GM19193 (cell line): Measurements from ENCODE around the gene USH2A.

Experiments used
- POLR2A ChIP-seq: IDR thresholded peaks from 4 replicates; pipeline ENCODE4 v1.6.1; 2011; ENCODE audit not compliant: insufficient read depth, insufficient read length; ENCODE audit errors: extremely low read depth

USH2A gene

DNA sequence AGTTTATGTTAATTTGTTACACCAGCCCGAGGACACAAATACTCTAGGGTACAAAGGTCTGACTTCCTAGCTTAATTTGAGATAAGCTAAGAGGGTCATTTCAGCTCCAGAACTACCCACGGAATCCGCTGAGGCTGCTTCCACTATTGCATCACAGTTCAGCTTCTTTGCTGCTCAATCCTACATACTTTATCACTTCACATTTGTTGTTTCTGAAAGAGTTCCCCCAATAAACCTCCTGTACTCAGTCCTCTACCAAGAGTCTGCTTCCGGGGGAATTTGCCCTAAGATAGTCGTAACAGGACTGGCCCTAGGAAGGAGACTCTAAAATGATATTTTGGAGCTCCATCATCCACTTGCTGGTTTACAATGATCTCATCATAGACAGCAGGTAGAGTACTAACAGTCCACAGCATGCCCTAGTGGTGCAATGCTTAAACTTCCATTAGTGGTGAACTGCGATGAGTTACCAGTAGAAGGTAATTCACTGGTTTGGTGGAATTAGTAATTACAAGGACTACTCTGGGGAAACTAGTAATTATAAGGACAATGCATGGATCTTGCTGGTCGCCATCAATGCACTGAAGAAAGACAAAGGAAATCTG lies 229.3 kb downstream of the USH2A start:
- no peak for TF ChIP-seq POLR2A

DNA sequence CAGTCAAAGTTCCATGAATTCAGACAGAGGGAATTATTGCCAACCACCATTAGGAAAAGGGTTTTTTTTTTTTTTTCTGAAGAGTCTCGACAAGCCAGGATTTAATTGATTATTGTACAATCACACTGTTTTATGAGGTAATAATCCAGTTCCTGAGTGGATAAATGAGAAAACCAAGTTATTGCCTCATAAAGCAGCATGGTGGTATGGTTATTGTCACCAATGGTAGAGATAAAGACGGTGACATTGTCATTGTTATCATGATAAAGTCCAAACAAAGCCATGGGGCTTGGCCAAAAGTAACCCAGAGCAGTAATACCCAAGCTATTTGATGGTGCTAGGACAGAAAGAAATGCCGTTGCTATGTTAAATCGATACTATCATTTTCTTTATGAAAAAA lies 232.8 kb downstream of the USH2A start:
- TF ChIP-seq POLR2A: no peak

DNA sequence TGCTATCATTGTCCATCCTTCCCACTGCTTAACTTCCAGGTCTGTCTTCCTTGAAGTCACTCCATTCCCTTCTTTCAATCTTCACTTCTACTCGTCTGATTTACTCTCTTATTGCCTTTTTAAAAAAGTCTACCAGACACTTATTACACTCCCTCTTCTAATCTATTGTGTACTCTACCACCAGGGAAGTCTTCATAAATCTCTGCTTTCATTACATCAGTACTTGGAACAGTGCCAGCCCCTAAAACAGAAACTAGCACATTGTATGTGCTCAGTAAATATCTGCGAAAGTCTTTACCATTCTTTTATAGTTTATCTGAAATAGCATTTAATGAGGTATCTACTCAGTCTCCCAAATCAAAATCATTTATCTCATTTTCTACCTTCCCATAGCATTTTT lies 236.4 kb downstream of the USH2A start:
- no peak for TF ChIP-seq POLR2A

DNA sequence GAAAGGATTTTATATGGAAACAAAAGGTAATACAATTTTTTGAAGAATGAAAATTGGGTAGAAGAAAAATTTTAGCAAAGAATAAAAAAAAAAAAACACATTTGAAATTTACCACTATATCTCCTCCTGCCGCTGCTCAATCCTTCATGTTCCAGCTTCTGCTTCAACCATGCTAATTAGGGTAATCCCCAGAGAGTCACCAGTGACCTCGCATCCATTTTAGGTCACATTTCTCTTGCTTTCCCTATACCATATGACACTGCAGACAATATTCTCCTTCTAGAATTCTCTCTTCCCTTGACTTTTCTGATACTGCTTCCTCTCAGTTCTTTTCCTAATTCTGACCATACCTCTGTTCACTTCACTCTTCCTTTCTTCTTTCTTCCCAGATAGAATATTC lies 237.1 kb downstream of the USH2A start:
- TF ChIP-seq POLR2A: no peak

DNA sequence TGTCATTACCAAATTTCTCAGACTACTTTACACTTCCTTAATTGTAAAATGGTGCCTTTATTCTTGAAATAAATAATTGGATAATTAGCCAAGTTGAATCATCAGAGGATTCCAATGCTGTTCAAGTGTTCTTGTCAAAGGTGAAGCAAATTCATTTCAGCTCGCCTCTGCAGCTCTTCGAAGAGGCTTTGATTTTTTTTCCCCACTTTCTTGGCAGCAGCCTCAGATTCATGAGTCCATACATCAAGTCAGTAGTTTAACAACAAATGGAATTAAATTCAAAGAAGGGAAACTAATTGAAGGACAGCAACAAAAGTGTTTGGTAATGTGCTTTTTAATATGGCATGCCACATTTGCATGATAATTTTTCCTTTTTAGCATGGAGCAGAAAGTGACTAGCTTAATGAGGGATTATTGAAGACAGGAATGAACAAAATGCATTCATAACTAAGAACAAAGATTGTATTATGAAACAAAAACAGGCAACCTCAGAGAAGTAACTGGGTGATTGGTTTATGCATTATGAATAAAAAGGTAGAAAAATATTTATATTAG lies 239.0 kb downstream of the USH2A start:
- TF ChIP-seq POLR2A: no peak

DNA sequence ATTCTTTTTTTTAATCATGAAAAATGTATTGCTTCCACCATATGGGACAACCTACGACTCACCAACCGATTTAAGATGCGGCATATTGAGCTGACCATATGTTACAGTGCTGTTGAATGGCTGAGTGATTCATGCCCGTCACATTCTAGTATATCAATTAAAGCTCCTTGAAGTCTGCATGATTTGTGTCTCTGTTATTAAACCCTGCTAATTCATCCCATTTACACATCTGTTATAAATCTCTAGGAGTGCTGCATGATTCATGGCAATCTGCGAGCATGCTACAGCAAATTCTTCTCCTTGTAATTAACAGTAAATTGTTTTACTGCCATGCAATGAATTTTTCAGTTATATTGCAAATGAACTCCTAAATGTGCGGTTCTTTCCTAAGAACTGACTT lies 239.8 kb downstream of the USH2A start:
- no peak for TF ChIP-seq POLR2A

DNA sequence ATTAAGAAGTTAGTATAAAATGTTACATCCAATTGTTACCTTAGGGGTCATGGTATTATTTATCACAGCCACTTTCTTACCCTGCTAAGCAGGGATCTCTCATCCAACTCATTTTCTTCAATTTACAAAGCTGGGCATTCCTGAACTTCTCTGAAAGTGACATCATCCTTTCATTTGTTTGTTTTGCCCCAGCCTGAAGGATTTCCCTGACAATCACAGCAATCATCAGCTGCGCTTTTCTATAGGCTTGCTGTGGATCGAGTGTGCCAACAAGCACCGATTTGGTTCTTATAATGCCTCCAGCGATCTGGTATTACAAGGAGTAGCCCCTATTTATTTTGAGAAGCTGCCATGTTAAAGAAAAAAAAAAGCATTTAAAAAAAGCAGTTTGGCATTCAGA lies 240.2 kb downstream of the USH2A start:
- no peak for TF ChIP-seq POLR2A

DNA sequence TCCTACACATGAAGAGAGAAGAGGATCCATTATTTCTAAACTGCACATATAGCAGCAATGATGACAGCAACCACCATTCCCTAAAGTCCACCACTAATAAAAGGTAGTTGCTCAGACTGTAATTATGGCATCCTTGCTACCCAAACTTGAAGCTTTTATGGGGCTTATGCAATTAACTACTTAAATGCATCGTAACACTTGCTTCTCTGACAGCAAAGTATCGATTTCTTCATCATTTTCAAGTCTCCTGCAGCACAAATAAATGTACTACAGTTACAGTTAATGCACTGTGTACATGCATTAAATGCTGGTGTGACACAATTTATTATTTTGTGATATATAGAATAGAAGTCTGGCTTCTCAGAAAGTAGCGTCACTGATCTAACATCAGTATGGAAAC lies 241.7 kb downstream of the USH2A start:
- no peak for TF ChIP-seq POLR2A

DNA sequence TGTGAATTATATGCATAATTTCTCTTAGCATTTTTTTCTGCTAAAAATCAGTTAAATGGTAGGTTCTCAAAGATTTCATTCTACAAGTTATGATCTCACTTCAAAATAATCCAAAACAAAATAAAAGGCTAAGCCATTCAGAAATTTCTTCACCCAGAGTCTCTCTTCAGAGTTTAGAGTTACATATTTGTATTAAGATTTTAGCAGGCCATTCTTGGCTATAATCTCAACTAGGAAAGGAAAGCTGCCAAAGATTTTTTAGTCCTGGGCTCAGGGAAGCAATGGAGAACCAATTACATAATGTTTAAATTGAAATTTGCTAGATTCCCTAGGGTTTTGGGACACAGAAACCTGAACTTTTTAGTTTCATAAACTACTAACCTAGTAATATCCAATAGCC lies 245.0 kb downstream of the USH2A start:
- TF ChIP-seq POLR2A: no peak

DNA sequence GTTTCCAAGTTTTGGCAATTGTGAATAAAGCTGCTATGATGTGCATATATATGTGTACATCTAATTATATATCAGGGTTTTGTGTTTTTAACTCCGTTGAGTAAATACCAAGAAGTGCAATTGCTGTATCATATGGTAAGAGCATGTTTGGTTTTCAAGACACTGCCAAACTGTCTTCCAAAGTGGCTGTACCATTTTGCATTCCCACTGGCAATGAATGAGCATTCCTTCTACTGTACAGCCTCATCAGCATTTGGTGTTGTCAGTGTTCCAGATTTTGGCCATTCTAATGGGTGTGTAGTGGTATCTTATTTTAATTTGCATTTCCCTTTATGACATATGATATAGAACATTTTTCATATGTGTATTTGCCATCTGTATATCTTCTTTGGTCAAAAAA lies 246.3 kb downstream of the USH2A start:
- no peak for TF ChIP-seq POLR2A

DNA sequence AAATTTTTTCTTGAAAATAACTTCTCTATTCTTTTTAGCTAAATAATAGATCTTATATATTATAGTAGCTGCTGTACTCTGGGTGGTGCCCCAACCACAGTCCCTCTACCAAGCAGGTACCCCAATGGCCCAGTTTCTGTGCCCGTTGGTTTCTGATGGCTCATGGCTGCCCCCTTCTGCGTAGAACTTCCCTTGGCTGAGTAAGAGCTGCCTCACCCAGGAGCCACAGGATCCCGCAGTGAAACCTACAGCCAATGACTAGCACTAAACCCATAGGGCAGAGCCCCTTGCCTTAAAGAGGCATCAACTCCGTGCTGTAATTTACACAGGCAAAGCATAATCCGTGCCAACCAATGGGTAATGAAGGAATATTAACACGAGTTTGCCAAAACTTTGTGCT lies 247.5 kb downstream of the USH2A start:
- TF ChIP-seq POLR2A: no peak

DNA sequence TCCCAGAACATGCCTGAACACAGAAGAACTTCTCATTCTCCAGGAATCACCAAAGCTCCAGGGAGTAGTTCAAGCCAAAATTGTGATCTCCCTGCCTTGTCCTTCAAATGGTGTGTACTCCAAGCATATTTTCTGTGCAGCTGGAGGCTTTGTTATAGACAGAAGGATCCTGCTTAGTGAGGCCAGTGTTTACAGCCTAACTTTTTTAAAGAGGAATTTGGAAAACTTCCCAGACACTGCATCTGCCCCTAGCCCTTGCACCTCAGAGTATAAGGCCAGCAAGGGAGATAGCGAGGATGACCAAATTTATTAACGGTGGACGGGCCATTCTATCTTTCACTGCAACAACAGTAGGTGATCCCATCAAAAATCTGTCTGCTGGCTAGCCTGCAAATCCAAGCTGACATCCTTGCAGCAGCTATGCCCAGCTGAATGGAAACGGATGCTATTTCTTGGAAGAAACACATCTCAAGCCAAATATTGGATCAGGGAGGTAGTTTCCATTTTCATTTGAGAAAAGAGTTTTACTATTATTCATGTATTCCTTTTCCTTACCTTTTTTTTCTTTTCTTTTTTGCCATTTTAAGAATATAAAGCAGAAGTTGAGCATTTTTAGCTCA lies 249.8 kb downstream of the USH2A start:
- no peak for TF ChIP-seq POLR2A

DNA sequence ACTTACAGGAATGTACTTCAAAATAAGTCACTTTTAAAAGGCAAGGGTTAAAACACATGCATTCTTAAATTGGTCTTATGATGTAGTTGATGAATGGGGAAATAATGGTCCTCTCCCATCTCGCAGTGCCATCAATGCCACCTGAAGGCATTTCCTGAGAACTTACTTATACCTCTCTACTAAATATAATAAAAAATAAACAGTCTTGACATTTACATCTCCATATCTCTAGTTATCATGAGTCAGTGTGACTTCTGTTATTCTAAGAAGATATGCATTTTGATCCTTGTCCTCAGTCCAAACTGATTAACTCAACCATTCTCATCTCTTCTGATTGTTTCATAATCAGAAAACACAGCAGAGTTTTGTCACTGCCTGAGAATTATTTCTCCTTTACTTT lies 253.9 kb downstream of the USH2A start:
- no peak for TF ChIP-seq POLR2A

DNA sequence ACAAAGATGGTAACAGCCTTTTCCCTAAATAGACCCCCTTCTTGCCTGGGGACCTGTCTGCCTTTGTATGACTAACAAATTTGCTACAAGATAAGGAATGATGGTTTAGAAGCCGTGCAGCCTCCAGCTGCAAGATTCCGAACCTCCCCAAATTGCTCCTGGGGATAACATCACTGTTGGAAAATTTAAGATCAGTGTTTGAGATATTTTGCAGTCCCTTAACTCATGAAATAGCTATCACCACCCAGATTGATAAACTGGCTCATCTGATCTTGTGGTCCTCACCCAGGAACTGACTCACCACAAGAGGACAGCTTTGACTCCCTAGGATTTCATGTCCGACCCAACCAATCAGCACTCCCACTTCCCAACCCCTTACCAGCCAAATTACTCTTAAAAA lies 254.7 kb downstream of the USH2A start:
- TF ChIP-seq POLR2A: no peak

DNA sequence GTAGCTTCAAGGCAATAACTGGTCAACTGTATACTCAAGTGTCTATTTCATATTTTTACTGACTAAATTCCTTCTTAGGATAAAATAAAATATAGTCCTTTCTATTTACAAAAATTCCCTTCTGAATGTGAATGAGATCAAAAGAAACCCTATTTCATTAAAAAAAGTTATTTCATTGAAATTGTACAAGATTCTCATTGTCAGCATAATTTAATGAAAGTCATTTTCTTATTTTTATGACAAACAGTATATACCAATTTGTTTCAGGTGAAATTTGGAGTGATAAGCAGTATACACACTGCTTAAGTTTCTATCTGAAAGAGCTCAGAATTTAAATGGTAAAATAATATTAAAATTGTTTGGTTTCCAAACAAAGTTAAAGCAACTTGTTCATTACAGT lies 269.2 kb downstream of the USH2A start:
- TF ChIP-seq POLR2A: no peak

DNA sequence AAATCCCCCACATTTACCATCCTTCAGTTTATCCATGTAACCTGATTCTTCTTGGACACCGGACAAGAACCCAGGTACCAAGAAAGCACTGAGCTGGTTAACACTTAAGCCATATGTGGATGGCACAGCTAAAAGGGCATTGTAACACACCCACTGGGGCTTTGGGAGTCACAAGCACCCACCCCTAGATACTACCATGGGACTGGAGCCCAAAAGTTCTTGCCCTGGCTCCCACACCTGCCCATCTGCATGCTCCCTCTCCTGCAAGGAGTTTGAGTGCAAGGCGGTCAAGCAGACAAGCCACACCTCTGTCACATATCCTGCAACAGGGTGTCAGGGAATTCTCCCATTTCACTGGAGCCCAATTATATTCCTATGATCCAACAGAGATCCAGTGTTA lies 270.1 kb downstream of the USH2A start:
- no peak for TF ChIP-seq POLR2A

DNA sequence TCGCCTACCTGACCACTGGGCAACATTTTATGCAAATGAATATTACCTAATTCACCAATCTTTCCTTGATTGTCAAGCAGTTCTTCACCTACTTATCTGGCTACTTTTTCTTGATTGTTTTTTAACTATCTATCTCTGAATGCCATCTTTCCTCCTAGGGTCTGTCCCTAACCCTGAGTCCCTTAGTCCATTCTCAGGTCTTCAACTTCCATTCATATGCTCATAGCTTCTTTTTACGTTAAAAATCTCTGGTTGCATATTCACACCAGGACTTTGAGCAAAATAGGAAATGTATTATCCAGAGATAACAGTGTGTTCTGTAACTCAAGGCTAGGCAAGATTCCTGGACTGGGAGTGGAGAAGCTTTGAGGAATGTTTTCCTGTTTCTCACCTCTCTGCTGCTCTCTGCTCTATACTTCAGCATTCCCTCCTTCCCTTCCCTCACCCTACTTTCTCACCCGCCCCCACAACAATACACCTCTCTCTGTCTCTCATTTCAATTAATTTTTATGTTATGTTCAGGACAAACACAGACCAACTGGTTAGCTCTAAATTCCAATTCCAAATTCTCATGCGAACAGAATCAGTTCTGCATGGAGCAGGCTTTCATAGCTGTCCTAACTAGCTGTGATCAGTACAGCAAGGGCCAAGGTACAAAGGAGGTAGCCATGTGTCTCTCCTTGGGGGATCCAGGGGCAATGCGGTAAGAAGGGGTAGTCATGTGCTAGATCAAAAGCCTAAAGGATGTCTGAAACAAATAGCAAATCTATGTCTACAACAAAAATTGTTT lies 278.4 kb downstream of the USH2A start:
- TF ChIP-seq POLR2A: no peak

DNA sequence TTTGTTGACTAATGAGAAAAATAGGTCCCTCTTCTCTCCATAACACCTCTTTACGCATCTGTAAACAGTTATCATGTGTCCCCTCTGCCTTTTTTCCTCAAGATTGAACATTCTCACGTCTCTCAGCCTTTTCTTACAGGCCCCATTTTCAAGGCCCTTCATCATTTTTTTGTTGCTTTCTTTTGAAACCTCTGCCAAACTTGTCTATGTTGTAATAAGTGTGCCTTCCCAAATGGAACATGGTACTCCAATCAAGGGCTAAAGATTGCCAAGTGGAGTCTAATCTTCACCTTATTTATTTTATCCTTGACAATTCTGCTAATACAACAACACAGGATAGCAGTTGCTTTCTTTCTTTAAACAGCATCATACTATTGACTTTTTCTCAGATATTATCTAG lies 280.3 kb downstream of the USH2A start:
- TF ChIP-seq POLR2A: no peak
